Transverse colon (tissue), 3 donors: ENCODE results near the gene CPSF4L.

Source experiments
- CTCF ChIP-seq, 5 experiments: fragments of 200-600 bp in 3 of 5; fragments of 450-650 bp in 2 of 5; sonication (generic) in 3 of 5; IDR thresholded peaks; 1 replicate in 2 of 5; 2 replicates in 3 of 5; pipeline ENCODE4 v1.5.1; 2016 to 2017; ENCODE audit warnings: antibody characterized with exemption in 5 of 5, inconsistent platforms in 3 of 5, mild to moderate bottlenecking in 2 of 5, moderate library complexity in 1 of 5
- POLR2A ChIP-seq: fragments of 450-650 bp; IDR thresholded peaks from one replicate; pipeline ENCODE4 v1.6.1; 2016; ENCODE audit warnings: antibody characterized with exemption, mild to moderate bottlenecking, moderate library complexity

- TF ChIP-seq POLR2A (no peak), CTCF (IDR thresholded peaks at IDR 0.05) (no peak)
These were observed 32.9 kb downstream of the CPSF4L start for GRCh38 chr17:73228748-73229236.
